ENCODE measurements around the gene ERICH4. TPM values are rescaled to one million over a fixed set of nuclear protein-coding genes. Genes with fewer than 3 reads are reported as not detected.

ERICH4 gene
- not detected in 2 replicates for total RNA-seq

GRCh38 chr19:41442473-41443355 is at the start of gene ERICH4:
TSS of gene ERICH4 (plus strand) at chr19:41443156. CDS start at chr19:41443170, 14 bp downstream.

GRCh38 chr19:41397086-41398049 is 45.6 kb upstream of the ERICH4 start, which contains the start of the genes BCKDHA and EXOSC5:
TSS of gene BCKDHA (plus strand) at chr19:41397818. CDS start at chr19:41397828, 10 bp downstream.
TSS of gene EXOSC5 (minus strand) at chr19:41397359. CDS start at chr19:41397328, 31 bp downstream.

GRCh38 chr19:41426952-41427646 is 15.9 kb upstream of the ERICH4 start, which contains the start of gene B3GNT8:
TSS of gene B3GNT8 (minus strand) at chr19:41427374. CDS start at chr19:41426778, 596 bp downstream.

GRCh38 chr19:41439441-41440222 is 3.3 kb upstream of the ERICH4 start, which contains the start of gene DMAC2:
TSS of gene DMAC2 (minus strand) at chr19:41439912. CDS start at chr19:41439899, 13 bp downstream.

Other genes with a start within 250 kb of the ERICH4 start
- 0.25 and 0.49 TPM in 2 replicates for gene CYP2S1, start 249.9 kb upstream of the ERICH4 start, total RNA-seq
- gene AXL, start 223.9 kb upstream of the ERICH4 start, total RNA-seq: 24.8 and 28.4 TPM in 2 replicates
- gene HNRNPUL1, start 178.8 kb upstream of the ERICH4 start, total RNA-seq: 59.9 and 107 TPM in 2 replicates
- 5.8 and 14.4 TPM in 2 replicates for gene CCDC97, start 133.0 kb upstream of the ERICH4 start, total RNA-seq
- gene TGFB1, start 89.2 kb upstream of the ERICH4 start, total RNA-seq: 11.0 and 55.1 TPM in 2 replicates
- 5.9 and 8.9 TPM in 2 replicates for gene B9D2, start 79.0 kb upstream of the ERICH4 start, total RNA-seq
- 3.5 and 5.5 TPM in 2 replicates for gene TMEM91, start 66.6 kb upstream of the ERICH4 start, total RNA-seq
- 9.6 and 12.3 TPM in 2 replicates for gene EXOSC5, start 45.8 kb upstream of the ERICH4 start, total RNA-seq
- 29.3 and 45.6 TPM in 2 replicates for gene BCKDHA, start 45.3 kb upstream of the ERICH4 start, total RNA-seq
- 0.97 and 1.1 TPM in 2 replicates for gene B3GNT8, start 15.8 kb upstream of the ERICH4 start, total RNA-seq
- 31.1 and 44.7 TPM in 2 replicates for gene DMAC2, start 3.2 kb upstream of the ERICH4 start, total RNA-seq
- gene CEACAM21, start 133.0 kb downstream of the ERICH4 start, total RNA-seq: 2.3 and 6.6 TPM in 2 replicates
- gene CEACAM4, start 183.9 kb downstream of the ERICH4 start, total RNA-seq: not detected in 2 replicates
- 0.57 TPM in 1 of 2 replicates, not detected in the other for gene CEACAM7, start 245.1 kb downstream of the ERICH4 start, total RNA-seq

All from bladder microvascular endothelial cell (primary cell).